ENCODE data around the gene ZC3HAV1.

GRCh38 chr7:139054101-139054500 lies 55.4 kb downstream of the ZC3HAV1 start:
- TF ChIP-seq CTCF (IDR thresholded peaks at IDR 0.05; ENCODE audit: low read length) (no peak), EZH2 (optimal IDR thresholded peaks at IDR 0.05; ENCODE audit: low read depth, low read length) (no peak)

All from MM.1S (cell line).